ENCODE measurements around the gene NDUFC2.
A peak's percentile ranks its signal among the peaks of the same experiment; 100 is the strongest.

NDUFC2 gene

DNA sequence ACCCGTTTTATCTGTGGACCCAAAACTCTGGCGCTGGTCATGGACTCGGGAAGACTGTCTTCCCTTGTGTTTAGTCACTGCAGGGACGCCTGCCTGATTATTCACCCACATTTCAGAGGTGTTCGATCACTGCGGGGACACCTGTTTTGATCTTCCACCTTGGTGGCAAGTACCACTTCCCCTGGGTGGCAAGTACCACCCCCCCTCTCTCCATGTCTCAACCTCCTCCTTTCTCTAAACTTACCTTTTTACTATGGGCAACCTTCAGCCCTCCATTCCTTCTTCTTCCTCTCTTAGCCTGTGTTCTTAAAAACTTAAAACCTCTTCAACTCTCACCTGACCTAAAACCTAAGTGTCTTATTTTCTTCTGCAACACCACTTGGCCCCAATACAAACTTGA lies 1.9 kb upstream of the NDUFC2 start:
- no peaks in the 10 kb centered on the region for H4K20me1 ChIP-seq (ENCODE audit: insufficient read depth, low read length)
- H3K9ac ChIP-seq (ENCODE audit: low read length), result no peak overlapping the region
- H3F3A ChIP-seq (ENCODE audit: insufficient read depth, low read length), result no peaks in the 10 kb centered on the region
- H3K36me3 ChIP-seq (ENCODE audit: insufficient read depth, low read length), result peaks cover 6% of the 10 kb centered on the region; the same call in 1 of the 2 replicates
- H3K9me2 ChIP-seq (ENCODE audit: low read depth, low read length), result no peaks in the 10 kb centered on the region
- peaks cover 3% of the 10 kb centered on the region; the same call in 1 of the 2 replicates for H3K9me3 ChIP-seq (ENCODE audit: low read length)
- H3K27ac ChIP-seq (ENCODE audit: low read depth, low read length, poor library complexity, severe bottlenecking), result no peak overlapping the region
- no peak overlapping the region; the same call in 1 of the 2 replicates for H2AFZ ChIP-seq (ENCODE audit: low read length)
- H3K27me3 ChIP-seq (ENCODE audit: insufficient read depth, low read length), result no peaks in the 10 kb centered on the region
- H3K4me3 ChIP-seq (ENCODE audit: low read depth, low read length, poor library complexity, severe bottlenecking), result no peak overlapping the region
- H3K4me1 ChIP-seq (ENCODE audit: insufficient read depth, low read length, severe bottlenecking), result peaks cover 30% of the 10 kb centered on the region
- peaks cover 29% of the 10 kb centered on the region for H3K79me2 ChIP-seq (ENCODE audit: insufficient read depth, low read length)
- TF ChIP-seq EZH2 (IDR thresholded peaks at IDR 0.05; ENCODE audit: borderline replicate concordance, low read length) (no peak), CTCF (IDR thresholded peaks at IDR 0.05; ENCODE audit: low read length) (no peak)
- H3K4me2 ChIP-seq (ENCODE audit: low read length), result no peak overlapping the region

DNA sequence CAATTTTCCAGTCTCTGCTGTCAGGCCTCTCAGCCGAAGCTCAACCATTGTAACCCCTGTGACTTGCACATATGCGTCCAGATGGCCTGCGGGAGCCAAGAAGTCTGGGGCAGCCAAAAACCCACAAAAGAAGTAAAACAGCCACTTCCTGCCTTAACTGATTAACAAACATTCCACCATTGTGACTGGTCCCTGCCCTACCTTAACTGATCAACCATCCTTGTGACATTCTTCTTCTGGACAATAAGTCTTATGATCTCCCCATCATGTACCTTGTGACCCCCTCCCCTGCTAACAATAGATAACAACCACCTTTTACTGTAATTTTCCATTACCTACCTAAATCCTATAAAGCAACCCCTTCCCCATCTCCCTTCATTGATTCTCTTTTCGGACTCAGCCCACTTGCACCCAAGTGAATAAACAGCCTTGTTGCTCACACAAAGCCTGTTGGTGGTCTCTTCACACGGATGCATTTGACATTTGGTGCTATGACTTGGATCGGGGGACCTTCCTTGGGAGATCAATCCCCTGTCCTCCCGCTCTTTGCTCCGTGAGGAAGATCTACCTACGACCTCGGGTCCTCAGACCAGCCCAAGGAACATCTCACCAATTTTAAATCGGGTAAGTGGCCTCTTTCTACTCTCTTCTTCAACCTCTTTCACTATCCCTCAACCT lies 1.3 kb upstream of the NDUFC2 start:
- TF ChIP-seq EZH2 (IDR thresholded peaks at IDR 0.05; ENCODE audit: borderline replicate concordance, low read length) (no peak), CTCF (IDR thresholded peaks at IDR 0.05; ENCODE audit: low read length) (no peak)
- H2AFZ ChIP-seq (ENCODE audit: low read length), result no peak overlapping the region
- H3K4me3 ChIP-seq (ENCODE audit: low read depth, low read length, poor library complexity, severe bottlenecking), result no peak overlapping the region
- H3K27me3 ChIP-seq (ENCODE audit: insufficient read depth, low read length), result no peaks in the 10 kb centered on the region
- no peaks in the 10 kb centered on the region for H3F3A ChIP-seq (ENCODE audit: insufficient read depth, low read length)
- H3K4me2 ChIP-seq (ENCODE audit: low read length), result no peak overlapping the region
- no peaks in the 10 kb centered on the region for H4K20me1 ChIP-seq (ENCODE audit: insufficient read depth, low read length)
- H3K9ac ChIP-seq (ENCODE audit: low read length), result no peak overlapping the region
- no peak overlapping the region for H3K27ac ChIP-seq (ENCODE audit: low read depth, low read length, poor library complexity, severe bottlenecking)
- H3K36me3 ChIP-seq (ENCODE audit: insufficient read depth, low read length), result peaks cover 7% of the 10 kb centered on the region; the same call in 1 of the 2 replicates
- H3K9me2 ChIP-seq (ENCODE audit: low read depth, low read length), result no peaks in the 10 kb centered on the region
- H3K9me3 ChIP-seq (ENCODE audit: low read length), result peaks cover 3% of the 10 kb centered on the region; the same call in 1 of the 2 replicates
- peaks cover 33% of the 10 kb centered on the region for H3K79me2 ChIP-seq (ENCODE audit: insufficient read depth, low read length)
- peaks cover 33% of the 10 kb centered on the region for H3K4me1 ChIP-seq (ENCODE audit: insufficient read depth, low read length, severe bottlenecking)

- Histone ChIP-seq H3K36me3 (ENCODE audit: insufficient read depth, low read length) (peaks cover 12% of the 10 kb centered on the region; the same call in 1 of the 2 replicates), H2AFZ (ENCODE audit: low read length) (peak overlapping the region; percentile 96), H3K4me2 (ENCODE audit: low read length) (peak overlapping the region; percentile 81), H4K20me1 (ENCODE audit: insufficient read depth, low read length) (no peaks in the 10 kb centered on the region), H3K9me3 (ENCODE audit: low read length) (peaks cover 3% of the 10 kb centered on the region; the same call in 1 of the 2 replicates), H3K9ac (ENCODE audit: low read length) (peak overlapping the region; percentile 92), H3K79me2 (ENCODE audit: insufficient read depth, low read length) (peaks cover 41% of the 10 kb centered on the region), H3K9me2 (ENCODE audit: low read depth, low read length) (no peaks in the 10 kb centered on the region), H3K27me3 (ENCODE audit: insufficient read depth, low read length) (no peaks in the 10 kb centered on the region), H3F3A (ENCODE audit: insufficient read depth, low read length) (no peaks in the 10 kb centered on the region), H3K27ac (ENCODE audit: low read depth, low read length, poor library complexity, severe bottlenecking) (no peak overlapping the region), H3K4me1 (ENCODE audit: insufficient read depth, low read length, severe bottlenecking) (peaks cover 33% of the 10 kb centered on the region), H3K4me3 (ENCODE audit: low read depth, low read length, poor library complexity, severe bottlenecking) (peak overlapping the region; percentile 88)
- TF ChIP-seq EZH2 (IDR thresholded peaks at IDR 0.05; ENCODE audit: borderline replicate concordance, low read length), result no peak
- TF ChIP-seq CTCF (IDR thresholded peaks at IDR 0.05; ENCODE audit: low read length), result 0 out of 2 replicates have a peak, but pooled peaks have one; percentile 7
Measured at GRCh38 chr11:78080084-78080817, 589 bp upstream of the NDUFC2 start.
